Uterus (tissue), 2 donors: Measurements from ENCODE around the gene LRRIQ3.

Experiments used
- CTCF ChIP-seq, 4 experiments: fragments of 200-600 bp in 2 of 4; fragments of 450-650 bp in 2 of 4; sonication (generic) in 2 of 4; IDR thresholded peaks; one replicate each; pipeline ENCODE4 v1.5.1; 2016 to 2019; ENCODE audit warnings: antibody characterized with exemption in 4 of 4, mild to moderate bottlenecking in 2 of 4, moderate library complexity in 1 of 4
- POLR2A ChIP-seq, 2 donors: fragments of 450-650 bp; IDR thresholded peaks; one replicate each; pipeline ENCODE4 v1.6.1; 2016; ENCODE audit warnings: antibody characterized with exemption in 2 of 2, mild to moderate bottlenecking in 1 of 2, moderate library complexity in 1 of 2

- no peak for TF ChIP-seq POLR2A (IDR thresholded peaks at IDR 0.05)
- TF ChIP-seq CTCF (IDR thresholded peaks at IDR 0.05), result no peak
These were observed 17.5 kb downstream of the LRRIQ3 start for GRCh38 chr1:74180490-74180889.
